GM18861 (cell line): ENCODE results near the gene CAMK1D.

ENCODE experiments used
- ATAC-seq: cut with Tn5 transposase; IDR thresholded peaks from one replicate; pipeline ENCODE4 v1.9.1; 2021; ENCODE audit not compliant: unreplicated experiment

The CAMK1D gene

GRCh38 chr10:12872577-12872976, 523.2 kb downstream of the CAMK1D start:
- no peak for ATAC-seq

GRCh38 chr10:12873172-12873571, 523.8 kb downstream of the CAMK1D start:
- no peak for ATAC-seq

GRCh38 chr10:12874501-12874900, 525.2 kb downstream of the CAMK1D start:
- ATAC-seq: no peak

- no peak for ATAC-seq
Measured at GRCh38 chr10:12875100-12875499, 525.8 kb downstream of the CAMK1D start.

- ATAC-seq: no peak
Measured at GRCh38 chr10:12876266-12876665, 526.9 kb downstream of the CAMK1D start.

- no peak for ATAC-seq
Measured at GRCh38 chr10:12877150-12877549, 527.8 kb downstream of the CAMK1D start.

- no peak for ATAC-seq
Measured at GRCh38 chr10:12880423-12880822, 531.1 kb downstream of the CAMK1D start.

- no peak for ATAC-seq
Measured at GRCh38 chr10:12884851-12885250, 535.5 kb downstream of the CAMK1D start.
